A549 (cell line): ENCODE measurements around the gene CD58. TPM values are rescaled to one million over a fixed set of nuclear protein-coding genes. Genes with fewer than 3 reads are reported as not detected.
"Not testable (repeated sequence)": the region's sequence is repeated elsewhere in the genome, so short reads cannot be mapped to it uniquely, and the experiment has no call there.

Source experiments
- ATAC-seq, 2 experiments: fragments of 200-7000 bp in 1 of 2; fragments of >200 bp in 1 of 2; cut with Nextera tagmentation in 1 of 2; cut with Tn5 transposase in 1 of 2; 3 replicates each; pipeline versions ENCODE4 v1.8.0 to v1.9.1; 2018 to 2020; ENCODE audit warnings: mild to moderate bottlenecking in 1 of 2, moderate library complexity in 1 of 2
- CTCF ChIA-PET: fragments of 300-600 bp; sonication (Branson Sonifier 250); formaldehyde crosslinking; extraction: SDS; loops from one replicate; lab custom pipeline; 2021; ENCODE audit warnings: antibody characterized with exemption, inconsistent platforms; lab: Yijun Ruan, JAX
- POLR2A ChIA-PET: fragments of 350-600 bp; formaldehyde crosslinking; extraction: SDS; loops from one replicate; lab custom pipeline; 2021; ENCODE audit warnings: antibody characterized with exemption, inconsistent platforms; lab: Yijun Ruan, JAX
- DNase-seq, 2 experiments: peaks; one replicate each; pipeline versions ENCODE4 v3.0.0 to v3.0.0-alpha.2; 2011 to 2016; ENCODE audit warnings: low read depth in 1 of 2, low spot score in 1 of 2
- FAIRE-seq: peaks from 2 replicates; lab custom pipeline; 2011; peaks lifted over from hg19 to GRCh38; lab: Jason Lieb, UNC
- H3K27ac ChIP-seq, 2 experiments: fragments of >200 bp; sonication (Bioruptor Twin); formaldehyde crosslinking; 3 replicates each; pipeline ENCODE4 v1.5.1; 2016 to 2017
- H3K4me1 ChIP-seq: fragments of >200 bp; sonication (Bioruptor Twin); formaldehyde crosslinking; 3 replicates; pipeline ENCODE4 v1.6.1; 2016
- H3K4me2 ChIP-seq: fragments of >200 bp; sonication (Bioruptor Twin); formaldehyde crosslinking; 3 replicates; pipeline ENCODE4 v1.6.1; 2016
- H3K4me3 ChIP-seq: fragments of >200 bp; sonication (Bioruptor Twin); formaldehyde crosslinking; 3 replicates; pipeline ENCODE4 v1.5.1; 2016
- H3K9me3 ChIP-seq: fragments of >200 bp; sonication (Bioruptor Twin); formaldehyde crosslinking; 3 replicates; pipeline ENCODE4 v1.6.1; 2016
- FOSL2 ChIP-seq, 2 experiments: fragments of 450-650 bp in 1 of 2; fragments of >200 bp in 1 of 2; sonication (Bioruptor Twin) in 1 of 2; formaldehyde crosslinking; IDR thresholded peaks; 2 replicates each; pipeline versions ENCODE4 v1.5.0 to v1.6.1; 2016 to 2020; ENCODE audit warnings: mild to moderate bottlenecking in 1 of 2, moderate library complexity in 1 of 2
- FOXS1 ChIP-seq: fragments of 250-450 bp; sonication (Bioruptor Pico); IDR thresholded peaks from 2 replicates; pipeline ENCODE4 v1.5.0; 2020; ENCODE audit warnings: mild to moderate bottlenecking, moderate library complexity
- KDM5A ChIP-seq: fragments of 200-600 bp; sonication (generic); IDR thresholded peaks from 2 replicates; pipeline ENCODE4 v1.6.1; 2016; ENCODE audit warnings: antibody characterized with exemption, mild to moderate bottlenecking
- MYC ChIP-seq: IDR thresholded peaks from 2 replicates; pipeline ENCODE4 v1.6.1; 2012; ENCODE audit warnings: mild to moderate bottlenecking, inconsistent platforms, low read length, improper control_type of control experiment, borderline replicate concordance
- POLR2AphosphoS2 ChIP-seq: conservative IDR thresholded peaks from 2 replicates; pipeline ENCODE4 v1.6.1; 2012; ENCODE audit warnings: low read length, improper control_type of control experiment, inconsistent platforms
- ZFP36 ChIP-seq: fragments of 450-650 bp; IDR thresholded peaks from 2 replicates; pipeline ENCODE4 v1.6.1; 2014; ENCODE audit warnings: borderline replicate concordance; ENCODE audit not compliant: partially characterized antibody
- WGBS: methylation state at CpG from one replicate; pipeline ENCODE4 v1.1.6; 2017; ENCODE audit errors: missing lambda C conversion rate; 5-methylcytosine and 5-hydroxymethylcytosine counted together
- polyA plus RNA-seq, 4 experiments: library from polyadenylated mRNA; depleted of rRNA in 3 of 4; stranded (reverse); fragments of >200 nt; fragmentation: RNase III in 1 of 4; extraction: RNeasy Plus Mini Kit Qiagen cat#74134 plus additional on column Dnase treatment in 1 of 4; gene quantifications; 2 replicates in 3 of 4; 3 replicates in 1 of 4; pipeline ENCODE4 v1.2.3, GENCODE V29; 2011 to 2017

Gene CD58
- polyA plus RNA-seq, 2 of the 4 experiments (the other 2 are of a cell fraction): 22.4 to 38.4 TPM

- POLR2A ChIA-PET, H3K4me3 ChIP-seq, DNase-seq, H3K27ac ChIP-seq, H3K9me3 ChIP-seq, FAIRE-seq, ATAC-seq, CTCF ChIA-PET, H3K4me2 ChIP-seq: not testable (repeated sequence)
- H3K4me1 ChIP-seq: peaks cover 21% of the 10 kb centered on the region
- WGBS: 91% methylated on average over 2 of the region's 10 CpGs
Measured at GRCh38 chr1:116591006-116591950, 20.5 kb upstream of the CD58 start.

- H3K9me3 ChIP-seq, FAIRE-seq, H3K27ac ChIP-seq, H3K4me2 ChIP-seq, H3K4me3 ChIP-seq, CTCF ChIA-PET, DNase-seq, POLR2A ChIA-PET: not testable (repeated sequence)
- peak; percentile 79 to 81 for ATAC-seq
- peaks cover 14% of the 10 kb centered on the region for H3K4me1 ChIP-seq
- 87% methylated on average over 3 of the region's 6 CpGs for whole genome bisulfite sequencing
Measured at GRCh38 chr1:116590359-116591005, 19.7 kb upstream of the CD58 start.

GRCh38 chr1:116589101-116589735 is 18.4 kb upstream of the CD58 start:
- CTCF ChIA-PET: interaction anchor here (0.6 kb wide), 1 partner anchor 54 kb away, joined by 4 read pairs; no protein-coding TSS in a partner anchor
- FAIRE-seq; POLR2A ChIA-PET; H3K4me3 ChIP-seq; H3K9me3 ChIP-seq; TF ChIP-seq FOSL2 (IDR thresholded peaks at IDR 0.05): not testable (repeated sequence)
- peak; percentile 27; the same call in 1 of the 2 replicates for TF ChIP-seq FOSL2 (CRISPR knock-in tag; IDR thresholded peaks at IDR 0.05)
- DNase-seq: peak in 1 of 2 experiments; percentile 13
- 27% methylated on average over 9 of the region's 9 CpGs for WGBS
- ATAC-seq: peak; percentile 77 to 90
- Histone ChIP-seq H3K4me2 (peak overlapping the region; percentile 44), H3K4me1 (peaks cover 14% of the 10 kb centered on the region), H3K27ac (peak overlapping the region; percentile 52 to 76; a peak in 4 of 6 replicates)

DNA sequence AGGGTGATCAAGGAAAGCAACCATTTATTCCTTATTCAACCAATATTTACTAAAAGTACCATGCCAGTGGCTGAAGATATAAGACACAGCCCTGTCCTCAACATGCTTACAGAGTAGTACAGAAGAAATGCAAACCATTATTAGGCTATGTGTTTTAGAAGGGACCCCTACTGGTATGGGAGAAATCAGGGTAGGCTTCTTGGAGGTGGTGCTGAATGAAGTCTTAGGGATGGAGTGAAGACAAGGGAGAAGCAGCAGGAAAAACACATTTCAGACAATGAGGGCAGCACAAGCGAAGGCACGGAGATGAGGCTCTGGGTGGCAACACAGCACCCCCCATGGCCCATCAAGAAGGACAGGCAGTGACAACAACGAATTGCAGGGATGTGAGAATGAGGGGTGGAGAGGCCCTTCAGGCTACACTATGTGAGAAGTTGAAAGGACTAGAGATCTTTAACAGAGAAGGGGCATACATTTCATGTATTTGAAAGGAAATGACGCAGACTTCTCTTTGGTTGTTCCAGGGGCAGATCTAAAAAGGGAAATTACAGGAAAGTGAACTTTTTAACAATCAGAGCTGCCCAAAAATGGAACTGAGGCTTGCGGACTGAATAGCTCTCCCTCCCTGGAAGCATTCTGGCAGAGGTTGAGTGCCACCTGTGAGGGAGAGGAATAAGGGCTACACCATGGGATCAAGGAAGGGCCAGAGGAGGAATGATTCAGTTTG is 16.8 kb upstream of the CD58 start:
- no peak for DNase-seq
- TF ChIP-seq ZFP36 (peak; percentile 83), FOXS1 (no peak), KDM5A (no peak), POLR2AphosphoS2 (no peak)
- TF ChIP-seq, all 56 proteins: peak for 1
- 91% methylated on average over 5 of the region's 5 CpGs for WGBS
- Histone ChIP-seq H3K9me3 (no peaks in the 10 kb centered on the region), H3K4me1 (peaks cover 14% of the 10 kb centered on the region), H3K4me2 (no peak overlapping the region), H3K27ac (no peak overlapping the region), H3K4me3 (no peak overlapping the region)
- ATAC-seq: no peak
- CTCF ChIA-PET: interaction anchor here (0.9 to 5.1 kb wide), 3 partner anchors 8 to 13 kb away, joined by 3 to 30 read pairs (median 4); no protein-coding TSS in a partner anchor
- FAIRE-seq: no peak
- POLR2A ChIA-PET: no interaction called here

DNA sequence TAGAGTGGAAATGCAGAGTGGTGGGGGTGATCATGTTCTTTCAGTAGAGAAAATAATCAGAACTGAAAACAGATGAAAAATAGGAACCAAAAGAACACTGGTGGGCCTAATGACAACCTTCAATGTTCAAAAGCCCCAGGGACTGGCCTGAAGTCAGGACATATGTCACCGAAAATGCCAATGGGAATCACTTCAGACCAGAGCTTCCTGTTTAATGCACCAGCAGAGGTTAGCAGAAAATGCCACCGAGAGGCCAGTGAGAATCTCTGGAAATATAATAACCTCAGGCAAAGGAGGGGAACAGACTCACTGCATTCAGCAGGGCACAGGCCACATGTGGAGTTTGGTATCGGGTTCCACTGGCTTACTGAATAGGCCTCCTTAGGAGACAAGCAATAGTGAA is 15.9 kb upstream of the CD58 start:
- TF ChIP-seq MYC: no peak
- no peak overlapping the region for H3K4me3 ChIP-seq
- no peak for DNase-seq
- ChIA-PET POLR2A (no interaction called here), CTCF (interaction anchor here (1.2 to 5.1 kb wide), 2 partner anchors 9 to 12 kb away, joined by 4 to 30 read pairs; no protein-coding TSS in a partner anchor)
- H3K9me3 ChIP-seq: no peaks in the 10 kb centered on the region
- no peak for ATAC-seq
- no peak overlapping the region for H3K4me2 ChIP-seq
- 95% methylated on average over 3 of the region's 3 CpGs for WGBS
- H3K4me1 ChIP-seq: peaks cover 14% of the 10 kb centered on the region
- H3K27ac ChIP-seq: no peak overlapping the region
- FAIRE-seq: no peak
